Nephron progenitor cell (in vitro differentiated cells): ENCODE measurements around the gene CNTN5.

ENCODE experiments used
- DNase-seq: peaks from one replicate; pipeline ENCODE4 v3.0.0; 2021
- H3K27ac Mint-ChIP-seq: 2 replicates; pipeline ENCODE4 v1.8.0; 2021; ENCODE audit warnings: mild to moderate bottlenecking, moderate library complexity, mixed read lengths
- H3K27me3 Mint-ChIP-seq: 2 replicates; pipeline ENCODE4 v1.8.0; 2021; ENCODE audit warnings: mild to moderate bottlenecking, low read depth, mixed read lengths; ENCODE audit not compliant: poor library complexity
- H3K36me3 Mint-ChIP-seq: 2 replicates; pipeline ENCODE4 v1.8.0; 2021; ENCODE audit warnings: low read depth, mixed read lengths
- H3K4me1 Mint-ChIP-seq: 2 replicates; pipeline ENCODE4 v1.8.0; 2021; ENCODE audit warnings: mixed read lengths
- H3K4me3 Mint-ChIP-seq: 2 replicates; pipeline ENCODE4 v1.8.0; 2021; ENCODE audit warnings: mild to moderate bottlenecking, moderate library complexity, mixed read lengths
- H3K9me3 Mint-ChIP-seq: 2 replicates; pipeline ENCODE4 v1.8.0; 2021; ENCODE audit warnings: mild to moderate bottlenecking, moderate library complexity, mixed read lengths
- CTCF ChIP-seq: fragments of 200-600 bp; sonication (generic); IDR thresholded peaks from 2 replicates; pipeline ENCODE4 v1.5.0; 2021; ENCODE audit warnings: antibody characterized with exemption

Gene CNTN5

GRCh38 chr11:99406345-99406744, 385.6 kb downstream of the CNTN5 start:
- H3K9me3 Mint-ChIP-seq, result no peaks in the 10 kb centered on the region

GRCh38 chr11:99410636-99411035, 389.9 kb downstream of the CNTN5 start:
- H3K4me1 Mint-ChIP-seq, result no peaks in the 10 kb centered on the region
- H3K9me3 Mint-ChIP-seq, result no peaks in the 10 kb centered on the region
- no peaks in the 10 kb centered on the region for H3K36me3 Mint-ChIP-seq
- no peak overlapping the region for H3K27ac Mint-ChIP-seq
- H3K27me3 Mint-ChIP-seq, result no peaks in the 10 kb centered on the region
- no peak overlapping the region for H3K4me3 Mint-ChIP-seq
- no peak for DNase-seq
- no peak for TF ChIP-seq CTCF

More at GRCh38 chr11:99406345-99406744, 385.6 kb downstream of the CNTN5 start:
- H3K4me3 Mint-ChIP-seq, result no peak overlapping the region
- H3K27ac Mint-ChIP-seq, result no peak overlapping the region
- H3K36me3 Mint-ChIP-seq, result no peaks in the 10 kb centered on the region
- no peaks in the 10 kb centered on the region for H3K4me1 Mint-ChIP-seq
- TF ChIP-seq CTCF, result no peak
- no peaks in the 10 kb centered on the region for H3K27me3 Mint-ChIP-seq
- DNase-seq, result no peak

- no peak for TF ChIP-seq CTCF
- Mint-ChIP-seq H3K27ac (no peak overlapping the region), H3K36me3 (no peaks in the 10 kb centered on the region), H3K4me3 (no peak overlapping the region), H3K9me3 (no peaks in the 10 kb centered on the region), H3K4me1 (peaks cover 12% of the 10 kb centered on the region), H3K27me3 (no peaks in the 10 kb centered on the region)
- no peak for DNase-seq
Measured at GRCh38 chr11:99418927-99419720, 398.4 kb downstream of the CNTN5 start.

GRCh38 chr11:99419991-99420390, 399.2 kb downstream of the CNTN5 start:
- no peaks in the 10 kb centered on the region for H3K36me3 Mint-ChIP-seq
- no peaks in the 10 kb centered on the region for H3K9me3 Mint-ChIP-seq
- H3K4me3 Mint-ChIP-seq, result no peak overlapping the region
- peaks cover 12% of the 10 kb centered on the region for H3K4me1 Mint-ChIP-seq
- no peak for DNase-seq
- H3K27me3 Mint-ChIP-seq, result no peaks in the 10 kb centered on the region
- no peak for TF ChIP-seq CTCF
- no peak overlapping the region for H3K27ac Mint-ChIP-seq

GRCh38 chr11:99422581-99423427, 402.1 kb downstream of the CNTN5 start:
- no peaks in the 10 kb centered on the region for H3K27me3 Mint-ChIP-seq
- H3K4me3 Mint-ChIP-seq, result no peak overlapping the region
- peaks cover 12% of the 10 kb centered on the region for H3K4me1 Mint-ChIP-seq
- no peak for DNase-seq
- H3K36me3 Mint-ChIP-seq, result no peaks in the 10 kb centered on the region
- no peaks in the 10 kb centered on the region for H3K9me3 Mint-ChIP-seq
- no peak for TF ChIP-seq CTCF
- no peak overlapping the region for H3K27ac Mint-ChIP-seq
